ENCODE results near the gene HERC5. TPM values are rescaled to one million over a fixed set of nuclear protein-coding genes. Genes with fewer than 3 reads are reported as not detected.

HERC5 gene
- total RNA-seq: 10 to 100 TPM; 10.5 to 20.9 (median 18.6) TPM
- 10 to 100 TPM; 14.0 to 19.1 TPM for polyA plus RNA-seq
- long read RNA-seq, donor 1, partial matches to known transcripts: 8 of 14 reads
- long read RNA-seq, donor 1, other reads (novel, unspliced or antisense): 2 of 14 reads
- long read RNA-seq, donor 2, transcript HERC5-201 (23 exons, 3,513 nt): major isoform, 33 of 179 reads
- long read RNA-seq, donor 2, partial matches to known transcripts: 146 of 179 reads
- long read RNA-seq, donor 2, other reads (novel, unspliced or antisense): 0 of 179 reads
- long read RNA-seq, donor 3, transcript HERC5-201 (23 exons, 3,513 nt): major isoform, 27 of 33 reads
- long read RNA-seq, donor 3, partial matches to known transcripts: 2 of 33 reads
- long read RNA-seq, donor 3, other reads (novel, unspliced or antisense): 4 of 33 reads

DNA sequence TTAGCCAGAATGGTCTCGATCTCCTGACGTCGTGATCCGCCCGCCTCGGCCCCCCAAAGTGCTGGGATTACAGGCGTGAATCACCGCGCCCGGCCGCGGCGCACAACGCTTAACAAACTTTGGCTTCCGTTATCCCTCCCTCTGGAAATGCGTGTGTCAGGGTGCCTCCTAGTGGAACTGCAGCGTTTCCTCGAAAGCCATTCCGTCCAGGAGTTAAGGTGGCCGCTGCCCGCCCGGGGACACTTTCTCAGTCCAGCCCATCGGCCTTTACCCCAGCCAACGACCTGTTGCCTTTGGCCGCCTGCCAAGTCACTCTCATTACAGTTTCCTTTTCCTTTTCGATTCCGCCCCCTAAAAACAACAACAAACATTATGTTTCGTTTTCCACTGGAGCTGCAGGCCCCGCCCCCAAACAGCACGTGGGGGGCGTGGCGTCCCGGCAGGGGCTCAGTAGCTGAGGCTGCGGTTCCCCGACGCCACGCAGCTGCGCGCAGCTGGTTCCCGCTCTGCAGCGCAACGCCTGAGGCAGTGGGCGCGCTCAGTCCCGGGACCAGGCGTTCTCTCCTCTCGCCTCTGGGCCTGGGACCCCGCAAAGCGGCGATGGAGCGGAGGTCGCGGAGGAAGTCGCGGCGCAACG, at the start of gene HERC5:
TSS of gene HERC5 (plus strand) at position 450 of the 637 bp plus-strand sequence. CDS start at position 601, 151 bp downstream.
- WGBS, 3 donors: 0 to 1% (median 0%) methylated on average over 57 of the region's 57 CpGs
- intact Hi-C loops (cut with DNase I): loop anchor here in 2 of 4 donors (5.0 to 10.0 kb wide), 3 partner anchors 82 to 242 kb away; partner anchors contain the start of genes HERC6 (in 2 of the 2) and PPM1K (in 1 of the 2)
- TF ChIP-seq EP300 (IDR thresholded peaks at IDR 0.05) (peak; percentile 56), POLR2A (IDR thresholded peaks at IDR 0.05) (peak; percentile 85)
- TF ChIP-seq, protein P1, sequence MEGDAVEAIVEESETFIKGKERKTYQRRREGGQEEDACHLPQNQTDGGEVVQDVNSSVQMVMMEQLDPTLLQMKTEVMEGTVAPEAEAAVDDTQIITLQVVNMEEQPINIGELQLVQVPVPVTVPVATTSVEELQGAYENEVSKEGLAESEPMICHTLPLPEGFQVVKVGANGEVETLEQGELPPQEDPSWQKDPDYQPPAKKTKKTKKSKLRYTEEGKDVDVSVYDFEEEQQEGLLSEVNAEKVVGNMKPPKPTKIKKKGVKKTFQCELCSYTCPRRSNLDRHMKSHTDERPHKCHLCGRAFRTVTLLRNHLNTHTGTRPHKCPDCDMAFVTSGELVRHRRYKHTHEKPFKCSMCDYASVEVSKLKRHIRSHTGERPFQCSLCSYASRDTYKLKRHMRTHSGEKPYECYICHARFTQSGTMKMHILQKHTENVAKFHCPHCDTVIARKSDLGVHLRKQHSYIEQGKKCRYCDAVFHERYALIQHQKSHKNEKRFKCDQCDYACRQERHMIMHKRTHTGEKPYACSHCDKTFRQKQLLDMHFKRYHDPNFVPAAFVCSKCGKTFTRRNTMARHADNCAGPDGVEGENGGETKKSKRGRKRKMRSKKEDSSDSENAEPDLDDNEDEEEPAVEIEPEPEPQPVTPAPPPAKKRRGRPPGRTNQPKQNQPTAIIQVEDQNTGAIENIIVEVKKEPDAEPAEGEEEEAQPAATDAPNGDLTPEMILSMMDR (IDR thresholded peaks at IDR 0.05): peak; percentile 61 to 84 (median 83)
- Histone ChIP-seq H3K36me3 (no peaks in the 10 kb centered on the region), H3K27ac (peak within 1 kb of the TSS; percentile 89 to 92), H3K4me3 (peak within 1 kb of the TSS; percentile 92), H3K4me1 (ENCODE audit: insufficient read depth) (no peaks in the 10 kb centered on the region), H3K9me3 (no peaks in the 10 kb centered on the region), H3K27me3 (no peaks in the 10 kb centered on the region)
- DNase-seq: peak; percentile 93 to 97 (median 95)

DNA sequence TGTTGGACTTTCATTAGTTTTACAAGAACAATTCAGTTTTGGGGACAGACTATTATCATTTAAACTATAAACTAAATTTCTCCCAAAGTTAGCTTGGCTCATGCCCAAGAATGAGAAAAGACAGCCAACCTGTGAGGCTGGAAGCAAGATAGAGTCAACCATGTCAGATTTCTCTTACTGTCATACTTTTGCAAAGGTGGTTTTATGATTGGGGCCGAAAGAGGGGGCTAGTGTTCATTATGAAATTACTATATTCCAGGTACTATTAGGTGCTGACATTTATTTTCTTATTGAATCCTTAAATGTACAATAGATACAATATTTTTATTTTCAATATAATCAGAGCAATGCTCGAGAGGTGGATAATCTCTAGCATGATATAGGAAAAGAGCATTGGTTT, 47.7 kb upstream of the HERC5 start:
- Histone ChIP-seq H3K36me3 (no peaks in the 10 kb centered on the region), H3K9me3 (no peaks in the 10 kb centered on the region), H3K4me3 (no peak overlapping the region), H3K27me3 (no peaks in the 10 kb centered on the region), H3K4me1 (ENCODE audit: insufficient read depth) (no peaks in the 10 kb centered on the region), H3K27ac (no peak overlapping the region)
- no peak for DNase-seq
- 97 to 98% (median 97%) methylated on average over 2 of the region's 2 CpGs for WGBS, 3 donors
- TF ChIP-seq, protein P1 (IDR thresholded peaks at IDR 0.05): no peak
- TF ChIP-seq EP300 (IDR thresholded peaks at IDR 0.05) (no peak), POLR2A (IDR thresholded peaks at IDR 0.05) (no peak)
- intact Hi-C loops (cut with DNase I): no loop called here

DNA sequence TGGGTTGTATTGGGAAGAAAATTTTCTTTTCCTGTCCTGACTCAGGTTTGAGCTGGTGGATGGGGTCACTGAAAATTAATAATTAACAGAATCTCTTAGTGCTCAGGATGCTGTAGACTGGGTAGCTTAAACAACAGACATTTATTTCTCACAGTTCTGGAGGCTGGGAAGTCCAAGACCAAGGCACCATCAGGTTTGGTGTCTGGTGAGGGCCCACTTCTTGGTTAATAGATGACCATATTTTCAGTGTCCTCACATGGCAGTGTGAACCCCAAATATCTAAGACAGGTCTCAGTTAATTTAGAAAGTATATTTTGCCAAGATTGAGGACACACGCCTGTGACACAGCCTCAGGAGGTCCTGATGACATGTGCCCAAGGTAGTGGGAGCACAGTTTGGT, 47.1 kb upstream of the HERC5 start:
- Histone ChIP-seq H3K36me3 (no peaks in the 10 kb centered on the region), H3K27me3 (no peaks in the 10 kb centered on the region), H3K27ac (no peak overlapping the region), H3K9me3 (no peaks in the 10 kb centered on the region), H3K4me3 (no peak overlapping the region), H3K4me1 (ENCODE audit: insufficient read depth) (no peaks in the 10 kb centered on the region)
- WGBS, 3 donors: 96 to 100% (median 98%) methylated on average over 1 of the region's 1 CpG
- intact Hi-C loops (cut with DNase I): no loop called here
- no peak for DNase-seq
- TF ChIP-seq EP300 (IDR thresholded peaks at IDR 0.05): no peak
- TF ChIP-seq POLR2A (IDR thresholded peaks at IDR 0.05): no peak
- TF ChIP-seq, protein P1 (IDR thresholded peaks at IDR 0.05): no peak

DNA sequence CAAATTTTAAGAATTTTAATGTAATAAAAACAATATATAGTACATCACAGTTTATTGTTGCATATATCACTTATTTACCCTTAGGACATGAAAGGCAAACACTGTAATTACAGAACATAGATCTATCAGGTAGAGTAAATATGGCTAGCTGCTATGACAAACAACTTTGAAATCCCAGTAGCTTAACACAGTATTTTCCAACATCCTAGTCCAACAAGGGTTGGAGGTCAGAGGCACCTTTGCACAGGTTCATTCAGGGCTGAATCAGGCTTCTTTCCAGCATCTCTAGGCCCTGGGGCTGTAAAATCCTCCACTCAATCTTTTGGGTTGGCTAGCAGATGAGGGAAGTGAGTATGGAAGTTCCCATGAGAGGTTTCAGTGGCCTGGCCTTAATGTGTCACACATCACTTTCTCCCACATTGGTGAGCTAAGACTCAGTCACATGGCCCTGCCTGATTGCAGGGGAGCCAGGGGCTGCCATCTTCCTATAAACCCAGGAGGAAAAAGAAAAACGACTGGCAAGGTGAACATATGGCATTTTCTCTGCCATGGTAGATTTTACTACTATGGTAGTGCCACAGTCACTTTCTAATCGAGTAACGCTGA, 45.3 kb upstream of the HERC5 start:
- no peak for DNase-seq
- TF ChIP-seq, protein P1 (IDR thresholded peaks at IDR 0.05): no peak
- no peak for TF ChIP-seq EP300 (IDR thresholded peaks at IDR 0.05)
- no peak for TF ChIP-seq POLR2A (IDR thresholded peaks at IDR 0.05)
- WGBS, 3 donors: 89 to 91% (median 89%) methylated on average over 3 of the region's 3 CpGs
- Histone ChIP-seq H3K27me3 (no peaks in the 10 kb centered on the region), H3K27ac (no peak overlapping the region), H3K9me3 (no peaks in the 10 kb centered on the region), H3K4me1 (ENCODE audit: insufficient read depth) (no peaks in the 10 kb centered on the region), H3K36me3 (no peaks in the 10 kb centered on the region), H3K4me3 (no peak overlapping the region)
- intact Hi-C loops (cut with DNase I): no loop called here
